Measurements from ENCODE around the gene ROBO1. TPM values are rescaled to one million over a fixed set of nuclear protein-coding genes. Genes with fewer than 3 reads are reported as not detected.

ROBO1 gene
- total and polyA plus RNA-seq, 2 of the 13 experiments (the other 11 are each of a cell fraction or from before 2014, with no cell fraction given) = 52.2 to 71.0 TPM

DNA sequence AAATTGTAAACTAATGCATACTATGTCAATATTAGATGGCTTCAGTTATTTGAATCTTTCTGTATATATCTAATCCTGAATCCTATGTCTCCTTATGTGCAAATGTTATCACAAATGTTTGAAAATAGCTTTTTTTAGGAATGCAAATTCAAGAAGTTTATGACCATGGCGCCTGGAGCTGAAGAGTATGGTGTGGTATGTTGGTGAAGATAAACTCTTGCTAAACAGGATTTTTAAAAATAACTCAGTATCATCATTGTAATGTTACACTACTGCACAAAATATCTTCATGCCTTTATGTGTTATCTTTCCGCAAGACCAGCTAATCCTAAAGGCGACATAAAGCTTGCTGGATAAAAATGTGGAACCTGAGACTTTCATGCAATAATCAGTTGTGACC, 382.6 kb downstream of the ROBO1 start:
- FAIRE-seq (no peak), DNase-seq (ENCODE audit: low spot score) (no peak), ATAC-seq (no peak)
- H3K4me2 ChIP-seq (ENCODE audit: low read depth, low read length) = no peak overlapping the region
- no peak overlapping the region for H2AFZ ChIP-seq (ENCODE audit: low read length)
- no peaks in the 10 kb centered on the region for H3K27me3 ChIP-seq (ENCODE audit: control insufficient read depth in 1 of 2, insufficient read depth in 2 of 2, low read length in 2 of 2)
- no TSS peak for BruUV-seq (replicated peaks)
- no peaks in the 10 kb centered on the region for H3K9me3 ChIP-seq (ENCODE audit: low read length)
- no peaks in the 10 kb centered on the region for H3K36me3 ChIP-seq (replicated peaks in 1 of 2; ENCODE audit: control insufficient read depth in 1 of 2, insufficient read depth in 2 of 2, low read length in 2 of 2)
- ChIA-PET CTCF (ENCODE audit: low intra/inter-chr PET ratio, low total read pairs) (no interaction called here), POLR2A (no interaction called here)
- 19% methylated on average over 3 of the region's 3 CpGs for WGBS (ENCODE audit: low lambda C conversion rate)
- intact Hi-C loops (cut with micrococcal nuclease; ENCODE audit: unreplicated experiment) (no loop called here), in situ Hi-C loops (cut with HindIII; ENCODE audit: extremely low pct_ligation_motif_present, low pct_unique_long_range_greater_than_20kb) (no loop called here)
- H3K4me1 ChIP-seq (ENCODE audit: insufficient read depth, low read length) = no peaks in the 10 kb centered on the region
- no peak overlapping the region for H3K9ac ChIP-seq (ENCODE audit: insufficient read depth, low read depth, low read length)
- H3K27ac ChIP-seq (ENCODE audit: extremely low read length, insufficient read depth, low read length) = no peak overlapping the region
- H4K20me1 ChIP-seq (ENCODE audit: insufficient read depth, low read length) = no peaks in the 10 kb centered on the region
- TF ChIP-seq ZNF547 (CRISPR knock-in tag; IDR thresholded peaks at IDR 0.05) = no peak
- no peak for TF ChIP-seq SYNCRIP (IDR thresholded peaks at IDR 0.05; ENCODE audit: insufficient read depth, low read depth, low read length)
- no peak for TF ChIP-seq SIN3B (IDR thresholded peaks at IDR 0.05; ENCODE audit: low read length)
- no peak for TF ChIP-seq SRSF9 (IDR thresholded peaks at IDR 0.05; ENCODE audit: borderline replicate concordance, insufficient read depth, low read depth, low read length, poor library complexity, severe bottlenecking)
- no peak for TF ChIP-seq ZNF383 (CRISPR knock-in tag; IDR thresholded peaks at IDR 0.05; ENCODE audit: borderline replicate concordance)
- no peak for TF ChIP-seq SRSF4 (IDR thresholded peaks at IDR 0.05; ENCODE audit: low read depth, low read length, poor library complexity, severe bottlenecking)
- no peak for TF ChIP-seq MTF1 (CRISPR knock-in tag; IDR thresholded peaks at IDR 0.05)
- no peak for TF ChIP-seq ZNF207 (IDR thresholded peaks at IDR 0.05; ENCODE audit: borderline replicate concordance)
- no peak for TF ChIP-seq MAFG (CRISPR knock-in tag; IDR thresholded peaks at IDR 0.05)
- TF ChIP-seq ZNF496 (CRISPR knock-in tag; IDR thresholded peaks at IDR 0.05; ENCODE audit: insufficient replicate concordance) = no peak
- TF ChIP-seq DNMT3B (CRISPR knock-in tag; conservative IDR thresholded peaks at IDR 0.05) = no peak
- H3K4me3 ChIP-seq (replicated peaks in 1 of 3; ENCODE audit: insufficient read depth in 1 of 3, low read depth in 2 of 3, low read length in 3 of 3) = no peak overlapping the region
- no peaks in the 10 kb centered on the region for H3K79me2 ChIP-seq (ENCODE audit: insufficient read depth, low read length)
